Subcutaneous adipose tissue (tissue), 4 donors: ENCODE measurements around the gene DDAH1. TPM values are rescaled to one million over a fixed set of nuclear protein-coding genes. Genes with fewer than 3 reads are reported as not detected.

ENCODE experiments used
- total RNA-seq, 4 donors: library from RNA; depleted of rRNA; stranded (reverse); fragments of >200 nt; gene quantifications; one replicate each; pipeline ENCODE4 v1.1.0, GENCODE V29; 2016
- TF ChIP-seq, protein P1 (sequence below): fragments of 450-650 bp; IDR thresholded peaks from one replicate; pipeline ENCODE4 v1.5.1; 2016; ENCODE audit warnings: low read depth, mild to moderate bottlenecking, control low read depth, antibody characterized with exemption, moderate library complexity

The DDAH1 gene
- total RNA-seq, 4 donors from 2014 or later, result 13.9 to 27.6 (median 14.3) TPM

DNA sequence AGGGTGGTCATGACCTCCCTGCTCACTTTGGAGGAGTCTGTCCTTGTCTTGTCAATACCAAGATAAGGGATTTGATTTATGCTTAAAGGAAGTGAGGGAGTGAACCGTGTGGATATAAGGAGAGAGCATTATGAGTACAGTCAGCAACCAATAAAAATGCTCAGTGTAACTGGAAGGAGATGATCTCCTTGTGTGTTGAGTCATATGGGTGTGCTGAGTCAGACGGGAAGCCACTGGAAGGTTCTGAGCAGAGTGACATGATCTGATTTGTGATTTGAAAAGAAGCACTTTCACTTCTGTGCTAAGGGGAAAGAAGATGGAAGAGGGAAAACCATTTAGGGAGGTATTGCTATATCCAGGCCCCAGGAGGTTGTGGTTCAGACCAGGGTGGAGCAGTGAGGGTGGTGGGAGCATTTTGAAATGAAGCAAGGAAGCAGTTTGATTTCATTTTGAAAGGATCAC is 186.1 kb downstream of the DDAH1 start:
- TF ChIP-seq, protein P1, sequence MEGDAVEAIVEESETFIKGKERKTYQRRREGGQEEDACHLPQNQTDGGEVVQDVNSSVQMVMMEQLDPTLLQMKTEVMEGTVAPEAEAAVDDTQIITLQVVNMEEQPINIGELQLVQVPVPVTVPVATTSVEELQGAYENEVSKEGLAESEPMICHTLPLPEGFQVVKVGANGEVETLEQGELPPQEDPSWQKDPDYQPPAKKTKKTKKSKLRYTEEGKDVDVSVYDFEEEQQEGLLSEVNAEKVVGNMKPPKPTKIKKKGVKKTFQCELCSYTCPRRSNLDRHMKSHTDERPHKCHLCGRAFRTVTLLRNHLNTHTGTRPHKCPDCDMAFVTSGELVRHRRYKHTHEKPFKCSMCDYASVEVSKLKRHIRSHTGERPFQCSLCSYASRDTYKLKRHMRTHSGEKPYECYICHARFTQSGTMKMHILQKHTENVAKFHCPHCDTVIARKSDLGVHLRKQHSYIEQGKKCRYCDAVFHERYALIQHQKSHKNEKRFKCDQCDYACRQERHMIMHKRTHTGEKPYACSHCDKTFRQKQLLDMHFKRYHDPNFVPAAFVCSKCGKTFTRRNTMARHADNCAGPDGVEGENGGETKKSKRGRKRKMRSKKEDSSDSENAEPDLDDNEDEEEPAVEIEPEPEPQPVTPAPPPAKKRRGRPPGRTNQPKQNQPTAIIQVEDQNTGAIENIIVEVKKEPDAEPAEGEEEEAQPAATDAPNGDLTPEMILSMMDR, result no peak

DNA sequence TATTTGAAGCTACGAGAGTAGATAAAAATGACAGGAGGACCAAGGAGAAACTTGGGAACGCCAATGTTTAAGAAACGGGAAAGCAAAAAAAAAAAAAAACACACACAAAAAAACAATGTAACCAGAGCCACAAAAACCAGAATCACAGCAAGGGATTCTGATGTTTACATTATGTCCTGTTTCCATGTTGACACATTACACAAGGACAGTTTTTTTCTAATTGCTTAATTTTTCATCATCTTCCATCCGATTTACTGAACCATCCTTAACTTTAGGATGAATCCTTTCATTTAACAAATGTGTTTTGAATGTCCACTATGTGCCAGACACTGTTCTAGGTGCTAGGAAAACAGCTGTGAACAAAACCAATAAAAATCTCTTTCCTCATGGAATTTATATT is 187.2 kb downstream of the DDAH1 start:
- TF ChIP-seq, protein P1, result no peak

DNA sequence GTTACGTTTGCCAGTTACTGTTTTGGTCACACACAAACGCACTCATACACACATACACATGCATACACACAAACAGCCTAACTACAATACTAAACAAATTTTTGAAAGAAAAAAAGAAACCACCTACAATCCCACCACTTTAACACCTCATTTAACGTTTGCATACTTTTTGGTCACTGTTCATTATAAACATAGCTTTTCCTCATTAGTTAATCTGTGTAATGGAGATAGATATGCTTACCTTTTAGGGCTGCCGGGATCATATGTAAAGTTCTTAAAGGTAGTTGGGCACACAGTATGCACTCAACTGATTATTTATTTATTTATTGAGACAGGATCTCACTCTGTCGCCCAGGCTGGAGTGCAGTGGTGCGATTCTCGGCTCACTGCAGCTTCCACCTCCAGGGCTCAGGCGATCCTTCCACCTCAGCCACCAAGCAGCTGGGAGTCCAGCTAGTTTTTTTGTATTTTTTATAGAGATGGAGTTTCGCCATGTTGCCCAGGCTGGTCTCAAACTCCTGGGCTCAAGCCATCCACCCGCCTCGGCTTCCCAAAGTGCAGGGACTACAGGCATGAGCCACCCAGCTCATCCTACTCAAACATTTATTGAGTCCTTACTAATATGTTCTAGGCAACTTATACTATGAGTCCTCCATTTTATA is 187.8 kb downstream of the DDAH1 start:
- TF ChIP-seq, protein P1, result no peak

DNA sequence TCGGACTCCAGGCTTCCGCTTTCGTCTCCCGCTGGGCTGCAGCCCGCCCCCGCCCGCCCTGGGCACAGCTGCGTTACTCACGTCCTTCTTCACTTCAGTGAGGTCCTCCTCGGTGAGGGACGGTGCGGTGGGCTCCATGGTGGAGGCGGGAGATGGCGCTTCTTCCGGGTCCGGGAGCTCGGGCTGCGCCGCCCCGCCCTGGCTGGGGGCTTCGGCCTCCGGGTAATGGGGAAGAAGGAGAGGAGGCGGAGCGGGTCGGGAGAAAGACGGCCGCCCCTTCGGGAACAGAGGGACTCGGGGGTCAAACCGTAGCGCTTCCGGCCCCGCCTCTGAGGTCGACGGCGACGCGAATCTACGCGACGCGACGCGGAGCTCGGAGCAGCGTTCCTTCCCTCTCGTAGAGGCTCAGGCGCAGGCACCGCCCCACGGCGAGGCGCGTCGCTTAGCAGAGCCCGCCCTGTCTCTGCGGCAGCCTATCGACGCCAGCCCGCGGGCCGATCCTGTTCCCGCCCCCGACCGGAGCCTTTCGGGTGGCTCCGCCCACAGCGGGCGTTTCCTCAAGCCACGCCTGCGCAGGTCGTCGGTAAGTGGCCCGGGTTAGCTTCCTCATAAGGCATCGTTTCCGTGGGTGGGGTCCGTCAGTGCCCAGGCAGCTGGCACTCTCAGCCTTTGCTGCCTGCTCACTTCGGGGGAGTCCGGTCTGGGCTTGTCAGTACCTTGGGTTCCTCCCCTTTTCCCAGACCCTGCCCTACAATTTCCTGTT is 188.6 kb downstream of the DDAH1 start, which contains the start of gene BCL10:
BCL10 (minus strand) TSS at position 418 of the 763 bp plus-strand sequence; CDS start at position 138, 280 bp downstream.
- TF ChIP-seq, protein P1, result no peak

DNA sequence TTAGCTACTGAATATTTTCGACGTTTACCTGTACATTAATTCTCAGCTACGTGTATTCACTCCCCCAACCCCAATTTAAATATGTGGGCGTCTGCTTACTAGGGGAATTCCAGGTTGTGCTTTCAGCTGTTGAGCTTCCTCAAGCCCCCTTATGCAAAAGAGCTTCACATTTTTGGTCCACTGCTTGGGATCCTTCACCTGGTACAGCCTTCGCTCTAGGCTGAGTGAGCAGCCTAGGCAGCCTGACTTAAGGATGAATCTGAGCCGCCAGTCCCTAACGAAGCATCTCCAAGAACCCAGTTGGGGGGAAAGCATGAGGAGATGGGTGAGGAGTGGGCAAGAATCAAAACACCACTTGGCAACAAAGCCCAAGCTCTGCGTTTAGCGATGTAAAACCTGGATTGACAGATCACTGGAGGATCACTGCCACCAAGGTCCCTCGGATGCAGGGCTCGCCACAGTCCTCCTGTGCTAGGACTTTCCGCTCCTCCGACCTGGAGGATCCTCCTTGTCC is 189.2 kb downstream of the DDAH1 start:
- TF ChIP-seq, protein P1, result no peak

DNA sequence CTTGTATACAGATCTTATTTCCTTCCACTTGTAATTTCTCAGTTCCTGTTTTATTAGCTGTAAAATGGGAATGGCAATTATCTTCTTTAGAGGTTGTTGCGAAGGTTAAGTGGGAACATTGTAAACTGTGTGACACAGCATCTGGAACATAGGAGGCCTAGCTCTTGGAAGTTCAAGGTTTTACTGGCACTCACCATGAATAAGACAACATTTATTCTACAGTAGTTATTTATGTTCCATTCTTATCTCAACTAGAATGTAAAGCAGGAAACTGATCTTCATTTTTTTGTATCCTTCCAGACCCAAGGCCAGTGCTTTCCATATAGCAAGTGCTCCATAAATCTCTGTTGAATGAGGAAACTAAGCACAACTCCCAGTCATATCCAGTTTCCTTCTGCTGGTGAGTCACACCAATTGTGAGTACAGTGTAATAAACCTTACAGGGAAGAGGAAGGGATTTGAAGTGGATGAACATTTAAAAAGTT is 189.9 kb downstream of the DDAH1 start:
- TF ChIP-seq, protein P1, result no peak

DNA sequence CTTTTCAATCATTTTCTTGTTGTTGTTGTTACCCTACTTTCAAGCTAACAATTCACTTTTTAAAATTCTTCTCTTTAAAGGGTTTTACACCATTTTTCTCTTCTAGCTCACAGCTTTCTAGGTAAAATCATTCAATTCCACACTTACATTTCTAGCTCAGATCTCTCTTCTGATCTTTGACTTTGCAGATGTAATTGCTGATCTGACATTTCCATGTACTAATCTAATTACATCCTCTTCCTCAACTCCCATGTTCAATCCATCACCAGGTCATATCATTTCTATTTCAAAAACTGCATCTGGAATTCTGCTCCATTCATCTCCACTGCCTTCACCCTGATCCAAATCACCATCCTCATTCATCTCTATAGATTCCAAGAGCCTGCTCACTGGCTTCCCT is 191.6 kb downstream of the DDAH1 start:
- TF ChIP-seq, protein P1, result no peak
